Epithelial cell of proximal tubule (primary cell): ENCODE measurements around the gene GINS3. TPM values are rescaled to one million over a fixed set of nuclear protein-coding genes. Genes with fewer than 3 reads are reported as not detected.
"Not testable (repeated sequence)": the region's sequence is repeated elsewhere in the genome, so short reads cannot be mapped to it uniquely, and the experiment has no call there.

Experiments used
- DNase-seq: peaks from one replicate; pipeline ENCODE4 v3.0.0-alpha.2; 2011; ENCODE audit warnings: low read depth
- H3K4me3 ChIP-seq: 2 replicates; pipeline ENCODE4 v1.5.1; 2011; ENCODE audit warnings: low read depth, mild to moderate bottlenecking, low read length
- total RNA-seq: library from RNA; depleted of rRNA; stranded (reverse); fragments of >200 nt; gene quantifications from 2 replicates; pipeline ENCODE4 v1.2.3, GENCODE V29; 2015
- TF ChIP-seq, protein P1 (sequence below): conservative IDR thresholded peaks from 2 replicates; pipeline ENCODE4 v1.5.1; 2012; ENCODE audit warnings: low read depth, mild to moderate bottlenecking, low read length

The GINS3 gene
- total RNA-seq, 1 donor from 2014 or later = 14.0 TPM

DNA sequence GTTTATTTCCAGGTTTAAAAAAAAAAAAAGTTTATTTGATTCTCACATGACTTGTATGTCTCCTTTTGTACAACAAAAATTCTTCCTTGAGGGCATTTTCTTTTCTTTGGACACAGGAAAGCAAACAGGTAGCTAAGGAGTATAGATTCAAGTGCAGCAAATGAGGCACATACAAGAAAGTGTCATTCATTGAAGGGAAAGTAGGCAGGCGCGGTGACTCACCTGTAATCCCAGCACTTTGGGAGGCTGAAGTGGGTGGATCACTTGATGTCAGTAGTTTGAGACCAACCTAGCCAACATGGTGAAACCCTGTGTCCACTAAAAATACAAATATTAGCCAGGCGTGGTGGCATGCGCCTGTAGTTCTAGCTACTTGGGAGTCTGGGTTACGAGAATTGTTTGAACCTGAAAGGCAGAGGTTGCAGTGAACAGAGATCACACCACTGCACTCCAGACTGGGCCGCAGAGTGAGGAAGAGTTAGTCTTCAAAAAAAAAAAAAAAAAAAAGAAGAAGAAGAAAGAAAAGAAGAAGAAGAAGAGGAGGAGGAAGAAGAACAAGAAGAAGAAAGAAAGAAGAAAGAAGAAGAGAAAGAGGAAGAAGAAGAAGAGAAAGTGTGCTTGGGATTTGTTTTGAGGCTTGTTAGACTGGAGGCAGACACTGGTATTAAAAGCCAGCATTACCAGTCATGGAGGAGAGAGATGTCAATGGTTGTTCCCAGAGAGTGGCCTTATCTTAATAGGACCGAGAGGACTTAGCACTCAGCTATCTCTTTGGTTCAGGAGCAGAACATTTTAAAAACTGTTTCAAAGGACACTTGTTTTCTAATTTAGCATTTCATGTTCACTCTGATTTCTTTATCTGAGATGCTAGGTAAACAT lies 19.7 kb downstream of the GINS3 start:
- no peak overlapping the region for H3K4me3 ChIP-seq
- TF ChIP-seq, protein P1, sequence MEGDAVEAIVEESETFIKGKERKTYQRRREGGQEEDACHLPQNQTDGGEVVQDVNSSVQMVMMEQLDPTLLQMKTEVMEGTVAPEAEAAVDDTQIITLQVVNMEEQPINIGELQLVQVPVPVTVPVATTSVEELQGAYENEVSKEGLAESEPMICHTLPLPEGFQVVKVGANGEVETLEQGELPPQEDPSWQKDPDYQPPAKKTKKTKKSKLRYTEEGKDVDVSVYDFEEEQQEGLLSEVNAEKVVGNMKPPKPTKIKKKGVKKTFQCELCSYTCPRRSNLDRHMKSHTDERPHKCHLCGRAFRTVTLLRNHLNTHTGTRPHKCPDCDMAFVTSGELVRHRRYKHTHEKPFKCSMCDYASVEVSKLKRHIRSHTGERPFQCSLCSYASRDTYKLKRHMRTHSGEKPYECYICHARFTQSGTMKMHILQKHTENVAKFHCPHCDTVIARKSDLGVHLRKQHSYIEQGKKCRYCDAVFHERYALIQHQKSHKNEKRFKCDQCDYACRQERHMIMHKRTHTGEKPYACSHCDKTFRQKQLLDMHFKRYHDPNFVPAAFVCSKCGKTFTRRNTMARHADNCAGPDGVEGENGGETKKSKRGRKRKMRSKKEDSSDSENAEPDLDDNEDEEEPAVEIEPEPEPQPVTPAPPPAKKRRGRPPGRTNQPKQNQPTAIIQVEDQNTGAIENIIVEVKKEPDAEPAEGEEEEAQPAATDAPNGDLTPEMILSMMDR = no peak
- no peak for DNase-seq

- DNase-seq = not testable (repeated sequence)
These were observed 20.3 kb downstream of the GINS3 start for GRCh38 chr16:58412615-58412970.

DNA sequence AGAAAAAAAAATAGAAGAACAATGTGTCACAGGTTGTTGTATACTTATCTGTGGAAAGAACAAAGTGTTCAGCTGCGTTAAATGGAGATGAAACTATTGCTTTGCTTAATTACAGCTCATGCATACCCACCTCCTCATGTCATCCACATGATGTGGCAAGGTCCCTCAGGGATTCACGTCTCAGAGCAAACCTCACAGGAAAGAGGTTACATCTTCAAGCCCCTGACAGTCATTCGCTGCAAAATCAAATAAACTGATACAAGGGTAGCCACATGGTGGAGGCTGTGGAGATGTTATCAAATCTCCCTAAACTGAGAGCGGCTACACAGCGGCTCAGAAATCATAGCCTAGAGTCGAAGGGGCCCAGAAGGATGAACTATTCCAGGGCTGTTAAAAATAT lies 21.1 kb downstream of the GINS3 start:
- TF ChIP-seq, protein P1 = no peak
- DNase-seq = no peak
- H3K4me3 ChIP-seq = no peak overlapping the region

More at GRCh38 chr16:58412615-58412970, 20.3 kb downstream of the GINS3 start:
- not testable (repeated sequence) for H3K4me3 ChIP-seq

GRCh38 chr16:58415003-58415402 lies 22.7 kb downstream of the GINS3 start:
- DNase-seq = no peak
- no peak overlapping the region for H3K4me3 ChIP-seq
- TF ChIP-seq, protein P1 = no peak

DNA sequence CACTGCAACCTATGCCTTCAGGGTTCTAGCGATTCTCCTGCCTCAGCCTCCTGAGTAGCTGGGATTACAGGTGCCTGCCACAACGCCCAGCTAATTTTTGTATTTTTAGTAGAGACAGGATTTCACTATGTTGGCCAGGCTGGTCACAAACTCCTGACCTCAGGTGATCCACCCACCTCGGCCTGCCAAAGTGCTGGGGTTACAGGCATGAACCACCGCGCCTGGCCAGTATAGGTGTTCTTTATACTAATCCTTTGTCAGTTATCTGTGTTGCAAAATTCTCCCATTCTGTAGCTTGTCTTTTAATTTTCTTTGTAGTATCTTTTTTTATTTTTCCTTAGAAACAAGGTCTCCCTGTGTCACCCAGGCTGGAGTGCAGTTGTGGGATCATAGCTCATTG lies 23.7 kb downstream of the GINS3 start:
- not testable (repeated sequence) for DNase-seq, H3K4me3 ChIP-seq

- TF ChIP-seq, protein P1 = no peak
- no peak overlapping the region for H3K4me3 ChIP-seq
These were observed 24.8 kb downstream of the GINS3 start for GRCh38 chr16:58417035-58417434.

GRCh38 chr16:58417600-58417999 lies 25.3 kb downstream of the GINS3 start:
- TF ChIP-seq, protein P1 = no peak
- no peak overlapping the region for H3K4me3 ChIP-seq
- DNase-seq = no peak

More at GRCh38 chr16:58417035-58417434, 24.8 kb downstream of the GINS3 start:
- no peak for DNase-seq

DNA sequence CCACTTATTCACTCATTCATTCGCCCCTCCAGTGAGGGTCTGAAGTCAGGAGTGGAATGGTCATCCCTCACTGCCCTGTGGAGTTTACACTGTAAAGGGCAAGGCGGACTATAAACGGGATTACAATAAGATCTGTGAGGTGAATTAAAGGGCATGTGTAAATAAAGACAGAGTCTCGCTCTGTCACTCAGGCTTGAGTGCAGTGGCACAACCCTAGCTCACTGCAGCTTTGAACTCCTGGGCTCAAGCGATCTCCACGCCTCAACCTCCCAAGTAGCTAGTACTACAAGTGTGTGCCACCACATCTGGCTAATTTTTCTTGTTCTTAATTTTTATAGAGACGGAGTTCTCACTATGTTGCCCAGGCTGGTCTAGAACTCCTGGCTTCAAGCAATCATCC lies 25.8 kb downstream of the GINS3 start:
- no peak overlapping the region for H3K4me3 ChIP-seq
- TF ChIP-seq, protein P1 = no peak
- DNase-seq = no peak
